Heart right ventricle (tissue), 16 donors: ENCODE results near the gene SNX8. TPM values are rescaled to one million over a fixed set of nuclear protein-coding genes. Genes with fewer than 3 reads are reported as not detected.

Source experiments
- ATAC-seq, 8 donors: fragments of 200-7000 bp; cut with Tn5 transposase; one replicate each; pipeline ENCODE4 v1.9.1; 2020; ENCODE audit warnings: mild to moderate bottlenecking in 8 of 8, moderate library complexity in 8 of 8, moderate number of reproducible peaks in 1 of 8
- DNase-seq, 2 donors: peaks; one replicate each; pipeline ENCODE4 v3.0.0-alpha.2; 2020
- H3K27ac ChIP-seq, 10 donors: fragments of 200-600 bp; sonication (generic) in 2 of 10; one replicate each; pipeline versions ENCODE4 v1.5.0 to v1.8.0; 2020 to 2022; ENCODE audit warnings: mild to moderate bottlenecking in 3 of 10
- H3K27me3 ChIP-seq, 7 donors: fragments of 200-600 bp; one replicate each; pipeline ENCODE4 v1.8.0; 2021 to 2022; ENCODE audit warnings: mild to moderate bottlenecking in 2 of 7
- H3K36me3 ChIP-seq, 9 donors: fragments of 200-600 bp; sonication (generic) in 1 of 9; one replicate each; pipeline versions ENCODE4 v1.5.0 to v1.8.0; 2020 to 2022; ENCODE audit warnings: mild to moderate bottlenecking in 2 of 9
- H3K4me1 ChIP-seq, 9 donors: fragments of 200-600 bp; sonication (generic) in 1 of 9; one replicate each; pipeline versions ENCODE4 v1.5.0 to v1.8.0; 2020 to 2022; ENCODE audit warnings: mild to moderate bottlenecking in 4 of 9
- H3K4me3 ChIP-seq, 10 donors: fragments of 200-600 bp; sonication (generic) in 2 of 10; one replicate each; pipeline versions ENCODE4 v1.5.0 to v1.8.0; 2020 to 2022; ENCODE audit warnings: mild to moderate bottlenecking in 7 of 10, moderate library complexity in 2 of 10
- H3K9me3 ChIP-seq, 11 donors: fragments of 200-600 bp in 10 of 11; sonication (generic) in 2 of 11; one replicate each; pipeline versions ENCODE4 v1.5.0 to v1.8.0; 2013 to 2022; ENCODE audit warnings: mild to moderate bottlenecking in 2 of 11, control low read depth in 1 of 11, moderate library complexity in 1 of 11
- WGBS, 2 donors: extraction: QIAGEN DNeasy Blood & Tissue Kit; methylation state at CpG; one replicate each; pipeline ENCODE4 v1.1.7; 2013; ENCODE audit warnings: inconsistent platforms in 1 of 2; 5-methylcytosine and 5-hydroxymethylcytosine counted together
- intact Hi-C, 10 donors: fragments of 100-400 bp; cut with DNase I; formaldehyde crosslinking; loops; one replicate each; pipeline versions ENCODE4 v1.11.1 to v1.14.2; 2022
- polyA plus RNA-seq, 2 donors: library from polyadenylated mRNA; stranded (reverse); fragments of 200-250 nt; gene quantifications; one replicate each; pipeline ENCODE4 v1.2.3, GENCODE V29; 2013
- total RNA-seq, 10 donors: library from RNA; stranded (reverse); fragmentation: NEBNext Ultra II Directional in 3 of 10; extraction: Animal tissue kit (Norgen Biotek cat#: 25700) in 3 of 10; gene quantifications; one replicate each; pipeline versions ENCODE4 v1.2.1 to v1.2.4, GENCODE V29; 2021 to 2023
- TF ChIP-seq, protein P1 (sequence below), 9 donors: fragments of 200-600 bp; sonication (generic) in 2 of 9; IDR thresholded peaks; one replicate each; pipeline versions ENCODE4 v1.5.0 to v1.8.0; 2021 to 2022; ENCODE audit warnings: antibody characterized with exemption in 9 of 9, mild to moderate bottlenecking in 5 of 9, moderate library complexity in 1 of 9
- donor health status: Arrhythmogenic right ventricular cardiomyopathy.
- donor health status: ischemic (EF 13 %, LVEDD 7.1; RV severe dilation, severe dysfunction).
- donor health status: healthy with polysubstance abuse.
- donor health status: DM: no; HTN: yes; CAD: no.
- donor health status: DM: no; HTN: no; CAD: no.
- donor health status: ischemic (EF 25% LVEDD 6.9; RV normal size, moderate dysfunction).
- donor health status: ischemic (EF 25% LVEDD 5.7; RV mildly dilated, moderate dysfunction).
- donor health status: healthy.
- donor health status: DM: yes; HTN: yes; CAD: no.
- donor health status: Ischemic cardiomyopathy.
- donor health status: ischemic (EF 35%, LVEDD 5.7; RV mildly dilated, moderate dysfunction).
- donor health status: nonischemic (EF 11% LVEDD 7.7; RV severe dilation, severe dysfunction).
- donor health status: DM: yes; HTN: yes; CAD: no.
- donor health status: PGD.
- donor health status: ischemic (EF 29% LVEDD 5.4; RV normal size, mild dysfunction).
- donor health status: nonischemic (EF 23%, LVEDD 6.1; RV moderate dilation, normal function).

The SNX8 gene
- total and polyA plus RNA-seq, 12 donors = 14.7 to 31.8 (median 20.4) TPM

GRCh38 chr7:2301511-2301863, 12.8 kb downstream of the SNX8 start:
- ATAC-seq = no peak
- Histone ChIP-seq H3K4me1 (peaks cover 0 to 37% (median 17%) of the 10 kb centered on the region in 9 donors), H3K4me3 (no peak overlapping the region), H3K27me3 (no peaks in the 10 kb centered on the region), H3K27ac (no peak overlapping the region), H3K36me3 (no peaks in the 10 kb centered on the region), H3K9me3 (no peaks in the 10 kb centered on the region)
- WGBS, 2 donors = 89 to 95% methylated on average over 6 of the region's 6 CpGs
- TF ChIP-seq, protein P1, sequence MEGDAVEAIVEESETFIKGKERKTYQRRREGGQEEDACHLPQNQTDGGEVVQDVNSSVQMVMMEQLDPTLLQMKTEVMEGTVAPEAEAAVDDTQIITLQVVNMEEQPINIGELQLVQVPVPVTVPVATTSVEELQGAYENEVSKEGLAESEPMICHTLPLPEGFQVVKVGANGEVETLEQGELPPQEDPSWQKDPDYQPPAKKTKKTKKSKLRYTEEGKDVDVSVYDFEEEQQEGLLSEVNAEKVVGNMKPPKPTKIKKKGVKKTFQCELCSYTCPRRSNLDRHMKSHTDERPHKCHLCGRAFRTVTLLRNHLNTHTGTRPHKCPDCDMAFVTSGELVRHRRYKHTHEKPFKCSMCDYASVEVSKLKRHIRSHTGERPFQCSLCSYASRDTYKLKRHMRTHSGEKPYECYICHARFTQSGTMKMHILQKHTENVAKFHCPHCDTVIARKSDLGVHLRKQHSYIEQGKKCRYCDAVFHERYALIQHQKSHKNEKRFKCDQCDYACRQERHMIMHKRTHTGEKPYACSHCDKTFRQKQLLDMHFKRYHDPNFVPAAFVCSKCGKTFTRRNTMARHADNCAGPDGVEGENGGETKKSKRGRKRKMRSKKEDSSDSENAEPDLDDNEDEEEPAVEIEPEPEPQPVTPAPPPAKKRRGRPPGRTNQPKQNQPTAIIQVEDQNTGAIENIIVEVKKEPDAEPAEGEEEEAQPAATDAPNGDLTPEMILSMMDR (IDR thresholded peaks at IDR 0.05) = no peak
- intact Hi-C loops = no loop called here
- no peak for DNase-seq

DNA sequence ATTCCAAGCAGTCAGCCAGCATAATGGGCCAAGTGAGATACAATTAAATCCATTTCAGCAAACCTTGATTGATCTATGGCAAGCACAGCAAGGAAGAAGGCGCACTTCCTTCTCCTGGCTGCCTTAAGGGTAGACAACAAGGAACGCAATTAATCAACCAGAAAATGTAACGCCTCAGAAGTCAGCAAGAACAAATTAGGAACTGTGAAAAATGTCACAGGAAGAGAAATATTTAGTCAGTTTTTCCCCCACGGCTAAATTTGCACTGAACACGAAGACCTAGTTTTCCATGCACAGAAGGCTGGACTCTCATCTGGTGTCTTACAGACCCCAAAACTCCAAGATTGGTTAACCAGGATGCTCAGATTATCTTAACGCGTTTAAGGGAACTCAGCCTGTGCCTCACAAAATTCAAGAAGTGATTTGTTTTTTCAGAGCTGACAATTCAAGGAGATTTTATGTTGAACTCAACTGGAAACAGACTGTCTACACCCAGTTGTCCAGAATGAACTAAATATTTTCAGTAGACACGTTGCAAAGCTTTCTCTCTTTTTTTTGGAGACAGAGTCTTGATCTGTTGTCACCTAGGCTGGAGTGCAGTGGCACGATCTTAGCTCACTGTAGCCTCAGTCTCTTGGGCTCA, 14.2 kb downstream of the SNX8 start:
- intact Hi-C loops = no loop called here
- Histone ChIP-seq H3K27ac (peak overlapping the region in 7 of 10 donors; percentile 22 to 66 (median 50)), H3K4me1 (peaks cover 0 to 35% (median 14%) of the 10 kb centered on the region in 9 donors), H3K27me3 (no peaks in the 10 kb centered on the region), H3K4me3 (no peak overlapping the region), H3K36me3 (no peaks in the 10 kb centered on the region), H3K9me3 (no peaks in the 10 kb centered on the region)
- TF ChIP-seq, protein P1 (IDR thresholded peaks at IDR 0.05) = no peak
- DNase-seq (no peak), ATAC-seq (peak in 6 of 8 donors; percentile 23 to 43 (median 36))
- 69 to 79% methylated on average over 9 of the region's 9 CpGs for WGBS, 2 donors

DNA sequence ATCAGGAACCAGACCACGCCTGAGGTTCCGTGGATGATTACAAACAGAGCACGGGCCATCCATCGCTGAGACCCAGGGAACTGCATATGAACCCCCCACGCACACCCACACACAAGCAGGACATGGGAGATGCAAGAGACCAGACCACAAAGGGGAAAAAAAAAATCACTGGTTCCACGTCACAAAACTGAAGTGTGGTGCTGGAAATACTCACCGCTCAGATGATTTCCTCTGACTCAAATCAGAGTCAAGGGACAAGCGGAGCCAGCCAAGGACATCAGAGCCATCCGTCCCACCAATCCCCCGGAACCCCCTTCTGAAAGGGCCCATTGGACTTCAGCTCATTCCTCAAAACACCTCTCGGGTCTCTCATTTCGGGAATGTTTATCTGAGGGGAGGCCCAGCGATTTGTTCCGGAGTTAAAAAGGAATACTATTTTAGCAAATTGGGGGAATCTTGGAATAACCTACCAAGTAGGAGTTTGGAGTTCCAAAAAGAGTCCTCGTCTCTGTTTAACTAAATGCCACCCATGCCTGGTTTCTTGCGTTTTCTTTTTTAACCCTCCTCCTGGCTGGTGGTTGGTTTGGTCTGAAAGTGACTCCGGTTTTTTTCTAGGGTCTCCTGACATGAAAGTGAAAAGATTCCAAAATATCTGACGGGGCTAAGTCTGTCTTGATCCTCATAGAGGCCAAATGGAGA, 15.0 kb downstream of the SNX8 start:
- ATAC-seq = peak; percentile 22 to 92 (median 81)
- TF ChIP-seq, protein P1 (IDR thresholded peaks at IDR 0.05) = no peak
- no peaks in the 10 kb centered on the region for H3K27me3 ChIP-seq
- no peaks in the 10 kb centered on the region for H3K9me3 ChIP-seq
- H3K27ac ChIP-seq = peak overlapping the region in 8 of 10 donors; percentile 16 to 66 (median 49)
- WGBS, 2 donors = 65 to 72% methylated on average over 18 of the region's 18 CpGs
- peaks cover 0 to 28% (median 7%) of the 10 kb centered on the region in 9 donors for H3K4me1 ChIP-seq
- no peak overlapping the region for H3K4me3 ChIP-seq
- no peaks in the 10 kb centered on the region for H3K36me3 ChIP-seq
- peak in 1 of 2 donors; percentile 54 for DNase-seq
- intact Hi-C loops = no loop called here

- Histone ChIP-seq H3K27me3 (no peaks in the 10 kb centered on the region), H3K4me3 (no peak overlapping the region), H3K36me3 (no peaks in the 10 kb centered on the region), H3K27ac (no peak overlapping the region), H3K4me1 (peaks cover 0 to 28% (median 6%) of the 10 kb centered on the region in 9 donors), H3K9me3 (no peaks in the 10 kb centered on the region)
- intact Hi-C loops = no loop called here
- ATAC-seq = no peak
- 97 to 98% methylated on average over 6 of the region's 6 CpGs for WGBS, 2 donors
- DNase-seq = no peak
- TF ChIP-seq, protein P1 (IDR thresholded peaks at IDR 0.05) = no peak
These were observed 17.4 kb downstream of the SNX8 start for GRCh38 chr7:2296832-2297231.
